ENCODE data around the gene TRERF1. TPM values are rescaled to one million over a fixed set of nuclear protein-coding genes. Genes with fewer than 3 reads are reported as not detected.

TRERF1 gene
- total and polyA plus RNA-seq, 2 of the 4 experiments (the other 2 are of a cell fraction) = 6.3 to 9.9 TPM

DNA sequence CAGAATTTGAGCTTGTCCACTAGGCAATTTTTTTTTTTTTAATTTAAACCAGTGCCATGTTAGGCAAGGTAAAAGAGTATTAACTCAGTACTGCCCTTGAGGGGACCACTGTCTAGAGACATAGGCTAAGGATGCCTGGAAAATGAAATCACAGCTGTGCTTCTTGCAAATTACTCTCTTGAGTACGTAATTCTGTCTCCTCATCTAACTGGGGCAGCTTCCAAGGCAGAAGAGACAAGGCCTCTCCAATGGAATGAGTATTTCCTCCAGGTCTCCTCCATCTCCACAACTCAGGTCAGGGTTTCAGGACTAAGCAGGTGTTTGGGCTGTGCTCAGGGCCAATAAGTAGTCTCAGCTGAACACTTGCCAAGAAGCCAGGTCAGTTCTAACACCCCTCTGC is 200.2 kb downstream of the TRERF1 start:
- no CpG with 5 or more reads among the region's 1 CpG for WGBS, 2 experiments (ENCODE audit: extremely low coverage in 2 of 2, insufficient read length in 1 of 2)
- Histone ChIP-seq H3K23ac (ENCODE audit: low read depth, low read length) (no peak overlapping the region), H2BK15ac (ENCODE audit: low read depth, low read length) (no peak overlapping the region), H3K56ac (ENCODE audit: extremely low read depth, insufficient read depth, low read length) (no peak overlapping the region), H2AK5ac (ENCODE audit: low read depth, low read length) (no peak overlapping the region), H4K20me1 (ENCODE audit: insufficient read depth, low read length) (no peaks in the 10 kb centered on the region), H3K18ac (ENCODE audit: low read depth, low read length) (no peak overlapping the region), H4K91ac (ENCODE audit: insufficient read depth, low read depth, low read length) (no peak overlapping the region), H3K4me2 (ENCODE audit: low read depth, low read length) (no peak overlapping the region), H3K9me3 (ENCODE audit: control insufficient read depth, insufficient read depth, low read length) (no peaks in the 10 kb centered on the region), H3K27me3 (ENCODE audit: control insufficient read depth, insufficient read depth, low read length) (no peaks in the 10 kb centered on the region), H3K14ac (replicated peaks; ENCODE audit: low read depth, low read length) (no peak overlapping the region), H2BK20ac (ENCODE audit: low read depth, low read length) (no peak overlapping the region), H4K8ac (ENCODE audit: low read depth in 2 of 2, low read length in 2 of 2) (no peak overlapping the region), H2BK120ac (ENCODE audit: low read depth, low read length) (no peak overlapping the region), H3K4me3 (ENCODE audit: insufficient read depth, low read depth, low read length) (no peak overlapping the region), H3K4ac (ENCODE audit: low read depth, low read length) (no peak overlapping the region), H2AK9ac (replicated peaks; ENCODE audit: low read depth, low read length, poor library complexity) (no peak overlapping the region), H4K5ac (ENCODE audit: low read depth, low read length) (no peak overlapping the region), H3K4me1 (ENCODE audit: control insufficient read depth, insufficient read depth, low read length) (peaks cover 10% of the 10 kb centered on the region), H2BK5ac (ENCODE audit: low read depth, low read length, poor library complexity, severe bottlenecking) (no peak overlapping the region), H3K9me1 (ENCODE audit: insufficient read depth, low read length) (peaks cover 20% of the 10 kb centered on the region), H2AFZ (replicated peaks; ENCODE audit: low read length, poor library complexity) (no peak overlapping the region), H3K27ac (ENCODE audit: insufficient read depth, low read length) (no peak overlapping the region), H3K9ac (ENCODE audit: low read depth, low read length) (no peak overlapping the region), H3K79me1 (ENCODE audit: low read depth in 1 of 2, low read length in 2 of 2) (peaks cover 0 to 19% of the 10 kb centered on the region in 2 experiments; a peak in 1 of 4 replicates), H3K36me3 (ENCODE audit: control insufficient read depth, insufficient read depth, low read length) (peaks cover 56% of the 10 kb centered on the region)
- peak; percentile 37; the same call in 1 of the 2 replicates for ATAC-seq (ENCODE audit: low read depth)
- in situ Hi-C loops (cut with MboI; ENCODE audit: low sequenced_read_pairs) (no loop called here), intact Hi-C loops (cut with micrococcal nuclease) (no loop called here), dilution Hi-C loops (cut with HindIII; ENCODE audit: low sequenced_read_pairs, unreplicated experiment) (no loop called here)
- peak; percentile 58 for DNase-seq
- CTCF ChIA-PET = interaction anchor here (0.6 kb wide), 1 partner anchor 84 kb away, joined by 6 read pairs; no protein-coding TSS in a partner anchor
- no TSS peak for BruUV-seq (replicated peaks)
- POLR2A ChIA-PET (ENCODE audit: unreplicated experiment) = no interaction called here
- TF ChIP-seq, protein P1, sequence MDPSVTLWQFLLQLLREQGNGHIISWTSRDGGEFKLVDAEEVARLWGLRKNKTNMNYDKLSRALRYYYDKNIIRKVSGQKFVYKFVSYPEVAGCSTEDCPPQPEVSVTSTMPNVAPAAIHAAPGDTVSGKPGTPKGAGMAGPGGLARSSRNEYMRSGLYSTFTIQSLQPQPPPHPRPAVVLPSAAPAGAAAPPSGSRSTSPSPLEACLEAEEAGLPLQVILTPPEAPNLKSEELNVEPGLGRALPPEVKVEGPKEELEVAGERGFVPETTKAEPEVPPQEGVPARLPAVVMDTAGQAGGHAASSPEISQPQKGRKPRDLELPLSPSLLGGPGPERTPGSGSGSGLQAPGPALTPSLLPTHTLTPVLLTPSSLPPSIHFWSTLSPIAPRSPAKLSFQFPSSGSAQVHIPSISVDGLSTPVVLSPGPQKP (IDR thresholded peaks at IDR 0.05; ENCODE audit: borderline replicate concordance, low read depth, low read length) = no peak
- TF ChIP-seq CEBPB (IDR thresholded peaks at IDR 0.05; ENCODE audit: low read depth, low read length) = no peak
- no peak for TF ChIP-seq MAFK (IDR thresholded peaks at IDR 0.05; ENCODE audit: low read depth, low read length)
- no peak for TF ChIP-seq CHD1 (IDR thresholded peaks at IDR 0.05; ENCODE audit: low read depth, low read length)
- TF ChIP-seq POLR2A (IDR thresholded peaks at IDR 0.05; ENCODE audit: low read depth, low read length) = no peak
- TF ChIP-seq NFE2L2 (IDR thresholded peaks at IDR 0.05; ENCODE audit: low read depth, low read length) = no peak
- no peak for TF ChIP-seq RAD21 (IDR thresholded peaks at IDR 0.05; ENCODE audit: low read length)
- TF ChIP-seq SMC3 (IDR thresholded peaks at IDR 0.05; ENCODE audit: low read depth, low read length) = no peak
- TF ChIP-seq BHLHE40 (IDR thresholded peaks at IDR 0.05; ENCODE audit: low read depth, low read length) = no peak
- TF ChIP-seq, protein P2, sequence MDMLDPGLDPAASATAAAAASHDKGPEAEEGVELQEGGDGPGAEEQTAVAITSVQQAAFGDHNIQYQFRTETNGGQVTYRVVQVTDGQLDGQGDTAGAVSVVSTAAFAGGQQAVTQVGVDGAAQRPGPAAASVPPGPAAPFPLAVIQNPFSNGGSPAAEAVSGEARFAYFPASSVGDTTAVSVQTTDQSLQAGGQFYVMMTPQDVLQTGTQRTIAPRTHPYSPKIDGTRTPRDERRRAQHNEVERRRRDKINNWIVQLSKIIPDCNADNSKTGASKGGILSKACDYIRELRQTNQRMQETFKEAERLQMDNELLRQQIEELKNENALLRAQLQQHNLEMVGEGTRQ (IDR thresholded peaks at IDR 0.05; ENCODE audit: low read depth, low read length) = no peak
- no peak for TF ChIP-seq RFX5 (IDR thresholded peaks at IDR 0.05; ENCODE audit: low read depth, low read length)
- TF ChIP-seq FOS (IDR thresholded peaks at IDR 0.05; ENCODE audit: low read depth, low read length) = no peak
- no peak for TF ChIP-seq RCOR1 (IDR thresholded peaks at IDR 0.05; ENCODE audit: insufficient replicate concordance, low read length)

All from IMR-90 (cell line).